GM21786 (cell line): Measurements from ENCODE around the gene S100A13.
"Not testable (repeated sequence)": the region's sequence is repeated elsewhere in the genome, so short reads cannot be mapped to it uniquely, and the experiment has no call there.

Source experiments
- ATAC-seq: cut with Tn5 transposase; IDR thresholded peaks from one replicate; pipeline ENCODE4 v1.9.1; 2021; ENCODE audit not compliant: unreplicated experiment

S100A13 gene

DNA sequence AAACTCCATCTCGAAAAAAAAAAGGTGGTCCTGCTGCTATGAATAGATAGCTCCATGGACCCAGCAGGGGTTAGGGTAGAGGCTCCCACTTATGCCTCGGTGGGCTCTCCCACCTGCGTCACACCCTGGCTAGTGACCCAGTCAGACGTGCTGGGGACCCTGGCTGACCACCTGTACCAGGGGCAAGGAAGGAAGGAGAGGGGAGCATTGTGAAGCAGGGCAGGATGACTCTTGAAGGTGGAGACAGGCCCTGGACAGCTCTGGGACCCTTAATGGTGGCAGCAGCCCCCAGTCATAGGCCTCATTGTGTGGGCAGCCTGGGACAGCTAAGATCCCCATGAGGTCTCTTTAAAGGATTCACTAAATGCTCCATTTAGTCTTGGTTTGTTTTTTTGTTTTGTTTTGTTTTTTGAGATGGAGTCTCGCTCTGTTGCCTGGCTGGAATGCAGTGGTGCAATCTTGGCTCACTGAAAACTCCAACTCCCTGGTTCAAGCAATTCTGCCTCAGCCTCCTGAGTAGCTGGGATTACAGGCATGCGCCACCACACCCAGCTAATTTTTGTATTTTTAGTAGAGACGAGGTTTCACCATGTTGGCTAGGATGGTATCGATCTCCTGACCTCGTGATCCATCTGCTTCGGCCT is 20.8 kb upstream of the S100A13 start:
- ATAC-seq: no peak

DNA sequence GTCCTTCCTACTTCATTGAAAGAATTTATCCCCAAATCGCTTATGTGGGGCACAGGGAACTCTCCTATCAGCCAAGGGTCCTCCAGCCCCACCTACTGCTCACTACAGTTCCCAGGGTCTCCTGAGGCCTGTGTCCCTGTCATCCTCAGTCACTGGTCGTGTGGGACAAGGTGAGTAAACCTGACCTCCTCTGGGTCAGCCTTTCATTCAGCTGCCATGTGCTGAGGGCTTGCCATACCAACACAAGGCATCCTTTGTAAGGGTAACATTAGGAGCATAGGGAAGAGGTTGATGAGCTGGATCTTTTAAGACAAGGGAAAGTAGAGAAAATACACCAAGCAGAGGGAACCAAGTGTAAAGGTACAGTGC is 20.0 kb upstream of the S100A13 start:
- ATAC-seq: no peak

DNA sequence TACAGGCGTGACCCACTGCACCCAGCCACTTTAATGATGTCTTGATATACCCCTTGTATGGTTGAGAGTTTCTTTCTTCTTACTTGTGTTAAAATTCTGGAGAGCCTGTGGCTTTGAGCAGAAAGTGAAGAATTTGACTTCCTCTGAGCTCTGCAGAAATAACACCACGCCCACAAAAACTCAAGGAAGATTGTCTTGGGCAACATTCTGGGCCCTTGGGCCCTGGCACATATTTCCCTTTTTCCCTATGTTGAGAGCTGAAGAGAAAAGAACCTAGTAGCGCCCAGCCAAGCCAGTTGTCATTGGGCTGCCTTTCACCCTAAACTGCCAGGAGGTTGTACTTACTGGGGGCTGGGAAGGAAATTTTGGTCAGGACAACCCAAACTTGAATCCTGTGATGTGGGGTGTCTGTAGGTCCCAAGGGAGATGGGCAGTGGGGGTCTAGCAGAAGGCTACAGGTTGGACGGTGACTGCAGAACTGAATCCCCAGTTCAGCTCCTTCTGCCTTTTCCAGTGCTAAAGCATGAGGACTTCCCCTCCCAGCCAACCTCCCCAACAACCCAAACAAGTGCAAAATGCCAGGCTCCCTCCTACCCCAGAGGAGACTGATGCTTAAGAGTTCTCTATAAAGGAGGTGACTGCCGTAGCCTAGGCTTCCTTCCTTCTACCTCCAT is 19.5 kb upstream of the S100A13 start:
- ATAC-seq: no peak

DNA sequence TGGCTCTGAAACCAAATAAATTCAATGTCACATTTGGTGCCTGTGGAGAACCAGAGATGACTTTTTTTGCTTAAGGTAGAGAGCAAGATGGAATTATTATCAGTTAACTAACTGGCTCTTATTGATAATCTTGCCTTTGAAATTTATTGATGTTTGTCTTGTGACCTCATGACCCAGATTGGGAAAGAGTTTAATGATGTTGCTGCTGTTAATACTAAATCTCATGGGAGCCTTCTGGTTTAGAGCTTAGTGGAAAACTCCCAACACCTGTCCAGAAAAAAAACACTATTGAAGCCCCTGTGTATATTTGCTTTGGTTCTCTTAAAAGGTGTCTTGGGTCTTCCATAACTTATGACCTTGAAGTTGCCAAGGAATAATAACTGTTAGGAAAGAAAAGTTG is 16.5 kb upstream of the S100A13 start:
- no peak for ATAC-seq

DNA sequence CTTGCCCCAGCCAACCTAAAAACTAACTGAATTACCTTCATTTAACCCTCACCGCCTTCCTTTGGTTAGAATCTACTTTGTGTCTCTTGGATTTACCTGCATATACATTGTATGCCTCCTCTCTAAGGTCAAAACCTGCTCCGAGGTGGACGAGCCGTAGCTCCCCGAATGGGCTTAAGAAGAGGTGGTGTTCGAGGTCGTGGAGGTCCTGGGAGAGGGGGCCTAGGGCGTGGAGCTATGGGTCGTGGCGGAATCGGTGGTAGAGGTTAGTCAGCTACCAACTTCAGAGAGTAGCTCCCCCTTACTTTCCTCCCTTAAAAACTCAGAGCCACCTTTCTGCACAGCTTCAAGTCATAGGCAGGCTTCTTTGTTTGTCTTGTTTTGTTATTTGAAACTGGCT is 15.8 kb upstream of the S100A13 start:
- no peak for ATAC-seq

DNA sequence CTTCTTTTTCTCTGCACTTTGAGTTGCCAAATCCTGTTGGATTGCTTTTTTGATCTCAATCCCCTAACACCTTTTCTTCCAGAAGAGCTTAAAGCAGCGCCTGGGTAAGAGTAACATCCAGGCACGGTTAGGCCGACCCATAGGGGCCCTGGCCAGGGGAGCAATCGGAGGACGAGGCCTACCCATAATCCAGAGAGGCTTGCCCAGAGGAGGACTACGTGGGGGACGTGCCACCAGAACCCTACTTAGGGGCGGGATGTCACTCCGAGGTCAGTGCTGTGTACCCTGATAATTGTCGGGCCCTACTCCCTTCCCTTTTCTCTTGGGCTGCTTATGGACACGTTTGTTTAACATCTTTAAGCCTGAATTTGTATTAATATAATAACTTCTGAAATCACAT is 14.9 kb upstream of the S100A13 start:
- ATAC-seq: no peak

DNA sequence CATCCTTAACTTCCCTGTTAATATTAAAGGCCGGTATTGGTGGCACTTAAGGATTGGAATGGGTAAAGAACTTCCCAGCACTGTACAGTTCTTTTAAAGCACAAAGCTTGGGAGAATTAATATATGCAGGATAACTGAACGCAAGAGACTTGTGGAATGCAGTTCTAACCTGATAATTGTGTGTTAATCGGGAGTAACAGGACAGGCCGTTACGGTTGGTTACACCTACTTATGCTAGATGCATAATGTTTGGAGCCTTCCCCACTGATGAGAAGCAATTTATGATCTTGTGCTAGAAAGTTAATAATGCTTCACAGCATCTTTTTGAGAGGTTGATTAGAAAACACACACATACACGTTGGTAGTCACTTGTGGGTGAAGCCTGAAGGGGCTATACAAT is 13.6 kb upstream of the S100A13 start:
- no peak for ATAC-seq

DNA sequence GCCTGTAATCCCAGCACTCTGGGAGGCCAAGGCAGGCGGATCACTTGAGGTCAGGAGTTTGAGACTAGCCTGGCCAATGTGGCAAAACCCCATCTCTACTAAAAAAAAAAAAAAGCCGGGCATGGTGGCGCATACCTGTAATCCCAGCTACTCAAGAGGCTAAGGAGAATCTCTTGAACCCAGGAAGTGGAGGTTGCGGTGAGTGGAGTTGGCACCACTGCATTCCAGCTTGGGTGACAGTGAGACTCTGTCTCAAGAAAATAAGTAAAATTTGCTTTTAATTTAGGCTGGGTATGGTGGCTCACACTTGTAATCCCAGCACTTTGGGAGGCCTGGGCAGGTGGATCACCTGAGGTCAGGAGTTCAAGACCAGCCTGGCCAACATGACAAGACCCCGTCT is 12.9 kb upstream of the S100A13 start:
- not testable (repeated sequence) for ATAC-seq

DNA sequence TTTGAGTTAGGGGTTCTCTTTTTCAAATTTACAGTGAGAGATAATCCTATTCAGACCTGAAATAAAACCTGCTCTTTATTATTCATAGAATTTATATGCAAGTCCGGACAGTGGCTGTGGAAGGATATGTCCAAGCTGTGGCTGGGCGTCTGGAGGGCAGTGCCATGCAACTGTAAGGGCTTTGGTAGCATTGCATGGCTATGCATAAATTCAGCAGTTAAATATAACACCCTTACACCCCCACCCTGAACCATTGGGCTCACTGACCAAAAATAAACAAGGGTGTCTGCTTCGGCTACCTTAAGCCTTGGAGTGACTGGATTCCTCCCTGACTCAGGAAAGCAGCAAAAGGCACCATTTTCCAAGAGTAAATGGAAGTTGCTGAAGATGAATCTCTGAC is 12.0 kb upstream of the S100A13 start:
- no peak for ATAC-seq

DNA sequence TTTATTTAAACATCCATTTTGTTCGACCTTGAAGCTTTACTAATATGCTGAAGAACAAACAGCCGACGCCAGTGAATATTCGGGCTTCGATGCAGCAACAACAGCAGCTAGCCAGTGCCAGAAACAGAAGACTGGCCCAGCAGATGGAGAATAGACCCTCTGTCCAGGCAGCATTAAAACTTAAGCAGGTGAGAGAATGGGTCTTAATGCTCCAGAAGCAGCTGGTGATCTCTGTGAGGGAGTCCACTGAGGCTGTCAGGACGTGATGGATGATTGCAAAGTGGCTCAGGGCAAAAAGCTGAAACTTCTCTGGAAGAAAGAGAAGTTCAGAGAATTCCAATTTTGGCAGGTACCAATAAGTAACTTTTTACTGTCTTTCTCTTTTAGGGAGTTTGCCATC is 11.0 kb upstream of the S100A13 start:
- ATAC-seq: no peak

DNA sequence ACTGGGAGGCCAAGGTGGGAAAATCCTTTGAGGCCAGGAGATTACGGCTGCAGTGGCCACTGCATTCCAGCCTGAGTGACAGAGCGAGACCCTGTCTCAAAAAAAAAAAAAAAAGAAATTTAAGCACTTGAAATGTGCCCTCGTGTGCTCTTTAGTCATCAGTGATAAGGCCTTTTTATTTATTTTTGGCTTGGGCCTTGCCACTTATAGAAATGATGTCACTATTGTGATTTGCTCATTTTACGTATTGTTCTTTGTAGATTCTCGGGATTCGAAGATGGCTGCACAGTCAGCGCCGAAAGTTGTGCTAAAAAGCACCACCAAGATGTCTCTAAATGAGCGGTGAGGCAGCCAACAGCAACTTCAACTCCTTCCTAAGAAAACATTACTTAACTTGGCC is 9.0 kb upstream of the S100A13 start:
- no peak for ATAC-seq

DNA sequence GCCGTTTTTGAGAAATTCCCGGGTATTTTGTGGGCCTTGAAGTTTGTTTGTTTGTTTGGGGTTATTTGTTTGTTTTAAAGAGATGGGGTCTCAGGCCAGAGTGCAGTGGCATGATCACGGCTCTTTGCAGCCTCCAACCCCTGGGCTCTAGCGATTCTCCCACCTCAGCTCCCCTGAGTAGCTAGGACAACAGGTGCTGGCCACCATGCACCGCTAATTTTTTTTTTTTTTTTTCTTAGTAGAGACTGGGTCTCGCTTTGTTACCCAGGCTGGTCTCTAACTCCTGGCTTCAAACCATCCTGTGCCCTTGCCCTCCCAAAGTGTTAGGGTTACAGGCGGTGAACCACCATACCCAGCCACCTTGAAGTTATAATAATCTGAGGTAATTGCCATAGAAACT is 8.6 kb upstream of the S100A13 start:
- no peak for ATAC-seq

DNA sequence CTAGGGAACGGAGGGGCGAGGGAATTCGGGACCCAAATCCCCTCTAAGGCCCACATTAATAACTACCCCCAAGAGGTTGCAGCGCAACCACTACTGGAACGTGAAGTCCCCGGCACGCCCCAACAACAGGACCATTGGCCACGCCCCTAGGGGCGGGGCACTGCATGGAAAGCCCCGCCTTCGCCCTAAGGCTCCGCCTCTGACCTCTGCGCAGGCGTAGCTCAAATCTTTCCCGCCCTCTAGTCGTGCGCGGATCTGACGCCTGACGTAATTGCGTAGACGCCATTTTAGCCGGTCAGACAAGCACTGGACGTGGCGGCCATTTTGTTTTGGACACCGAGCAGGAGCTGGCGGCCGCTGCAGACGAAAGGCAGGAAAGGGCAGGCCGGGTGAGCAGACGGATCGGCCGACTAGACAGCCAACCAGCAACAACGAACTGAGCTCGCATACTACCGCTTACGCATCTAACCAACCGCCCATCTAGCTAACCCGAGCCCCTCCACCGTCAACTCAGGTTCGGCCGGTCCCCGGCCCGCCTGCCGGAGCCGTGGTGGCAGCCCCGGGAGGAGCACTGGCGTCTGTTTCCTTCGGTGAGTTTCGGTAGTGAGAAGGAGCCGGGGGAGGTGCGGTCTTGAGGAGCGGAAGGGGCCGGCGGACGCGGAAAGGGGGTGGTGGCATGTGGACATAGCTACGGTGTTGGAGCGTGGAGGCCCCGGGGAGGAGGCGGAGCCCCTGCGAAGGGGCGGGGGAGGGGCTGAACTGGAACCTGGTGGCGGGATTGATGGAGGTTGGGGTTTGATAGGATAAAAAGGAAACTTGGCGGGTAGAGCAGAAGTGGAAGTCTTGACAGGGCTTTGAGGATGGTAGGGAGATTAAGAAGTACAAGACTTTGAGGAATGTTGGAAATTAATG is 6.7 kb upstream of the S100A13 start, which contains the start of gene CHTOP:
Gene CHTOP, plus strand, starts transcription at position 313 of the 912 bp plus-strand sequence. CDS start 2,523 bp downstream, outside the sequence.
- ATAC-seq: peak; percentile 91

DNA sequence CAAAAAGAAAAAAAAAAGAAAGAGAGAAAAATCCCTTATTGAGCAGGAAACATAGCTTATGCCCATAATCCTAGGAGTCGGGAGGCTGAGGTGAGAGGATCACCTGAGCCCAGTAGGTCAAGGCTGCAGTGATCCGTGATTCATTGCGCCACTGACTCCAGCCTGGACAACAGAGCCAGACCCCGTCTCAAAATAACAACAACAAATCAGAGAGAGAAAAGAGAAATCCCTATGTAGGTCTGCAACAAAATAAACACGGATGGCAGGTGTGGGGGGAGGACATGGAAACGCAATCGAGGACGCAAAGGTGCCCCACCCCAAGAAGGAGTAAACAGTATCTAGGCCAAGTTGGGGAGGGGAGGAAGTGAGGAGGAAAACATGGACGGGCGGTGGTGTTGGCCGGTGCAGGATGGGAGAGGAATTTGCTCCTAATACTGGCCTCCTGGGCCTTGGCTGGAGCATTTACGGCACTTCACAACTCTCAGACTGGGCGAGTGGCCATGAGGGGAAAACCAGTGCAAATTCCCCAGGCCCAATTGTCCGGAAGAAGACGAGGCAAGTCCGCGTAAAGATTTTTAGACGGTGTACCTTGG is 6.0 kb upstream of the S100A13 start:
- no peak for ATAC-seq

DNA sequence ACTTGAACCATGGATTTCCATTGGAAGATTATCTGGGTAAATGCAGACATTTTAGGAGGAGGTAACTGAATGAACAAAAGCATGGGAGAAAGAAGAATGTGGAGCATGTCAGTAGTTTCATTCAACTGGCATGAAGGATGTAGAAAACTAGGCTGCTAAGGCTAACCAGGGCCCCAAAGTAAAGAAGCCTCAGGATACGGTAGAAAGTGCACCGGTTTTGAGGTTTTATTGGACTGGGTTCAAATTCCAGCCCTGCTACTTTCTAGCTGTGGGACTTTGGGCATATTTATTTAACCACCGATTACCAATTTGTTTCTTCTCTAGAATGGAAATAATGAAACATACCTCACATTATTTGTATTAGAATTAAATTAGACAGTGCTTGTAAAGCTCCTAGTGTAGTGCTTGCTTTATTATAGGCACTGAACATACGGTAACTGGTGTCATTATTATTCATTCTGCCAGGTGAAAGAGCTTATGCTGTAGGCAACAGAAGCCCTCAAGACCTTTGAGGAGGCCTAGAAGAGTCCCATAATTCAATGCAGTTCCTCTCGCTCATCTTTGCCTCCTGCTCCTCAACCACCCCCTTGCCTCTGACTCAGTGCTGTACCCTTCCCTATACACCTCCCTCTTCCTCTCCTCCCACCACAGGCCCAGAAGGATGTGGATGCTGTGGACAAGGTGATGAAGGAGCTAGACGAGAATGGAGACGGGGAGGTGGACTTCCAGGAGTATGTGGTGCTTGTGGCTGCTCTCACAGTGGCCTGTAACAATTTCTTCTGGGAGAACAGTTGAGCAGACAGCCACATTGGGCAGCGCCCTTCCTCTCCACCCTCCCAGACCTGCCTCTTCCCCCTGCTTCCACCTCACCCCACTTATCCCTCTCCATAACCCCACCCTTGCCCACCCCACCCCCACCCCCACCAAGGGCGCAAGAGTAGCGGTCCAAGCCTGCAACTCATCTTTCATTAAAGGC is 4.0 kb upstream of the S100A13 start:
- no peak for ATAC-seq

DNA sequence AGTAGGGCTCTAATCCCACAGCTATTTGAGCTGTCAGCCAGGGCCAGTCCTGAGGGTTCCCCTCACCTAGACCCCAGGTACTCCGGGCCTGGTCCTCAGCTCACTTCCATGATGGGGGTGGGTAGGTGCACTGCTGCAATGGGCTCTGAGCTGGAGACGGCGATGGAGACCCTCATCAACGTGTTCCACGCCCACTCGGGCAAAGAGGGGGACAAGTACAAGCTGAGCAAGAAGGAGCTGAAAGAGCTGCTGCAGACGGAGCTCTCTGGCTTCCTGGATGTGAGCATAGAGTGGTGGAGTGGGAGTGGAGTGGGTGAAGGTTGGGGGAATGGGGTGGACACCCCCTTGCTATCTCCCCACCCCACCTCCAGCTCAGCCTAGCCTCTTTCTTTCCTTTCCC is 3.1 kb upstream of the S100A13 start:
- no peak for ATAC-seq

DNA sequence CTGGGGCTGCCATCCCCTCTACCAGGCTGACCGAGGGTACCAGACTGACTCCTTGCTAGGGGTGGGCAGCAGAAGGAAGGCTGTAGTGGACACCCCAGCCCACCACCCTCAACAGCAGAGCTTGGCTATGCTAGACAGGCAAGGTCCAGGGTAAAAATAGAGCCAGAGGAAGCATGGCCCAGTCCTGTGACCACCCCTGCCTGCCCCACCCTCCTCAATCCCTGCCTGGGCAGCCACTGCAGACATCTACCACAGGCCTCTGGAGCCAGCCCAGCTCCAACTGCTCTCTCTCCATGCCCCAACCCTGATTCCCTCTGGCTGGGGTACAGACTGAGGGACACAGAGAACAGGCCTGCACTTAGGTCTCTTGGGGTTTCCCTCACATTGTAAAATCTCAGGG is 2.7 kb upstream of the S100A13 start:
- ATAC-seq: no peak

DNA sequence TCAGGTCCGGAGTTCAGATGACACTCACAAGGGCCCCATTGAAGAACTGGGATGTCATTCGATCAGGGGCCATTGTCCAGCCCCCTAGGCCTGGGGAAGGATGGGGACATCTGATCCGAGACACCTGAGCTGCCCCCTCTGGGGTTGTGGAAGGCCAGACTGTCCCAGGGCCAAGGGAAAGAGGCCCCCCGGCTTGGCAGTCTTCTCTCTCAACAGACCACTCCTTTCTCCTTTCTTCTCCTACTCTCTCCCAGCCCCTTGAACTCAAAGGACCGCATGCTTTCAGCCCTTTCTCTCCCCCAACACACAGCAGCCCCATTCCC is 2.0 kb upstream of the S100A13 start:
- no peak for ATAC-seq

DNA sequence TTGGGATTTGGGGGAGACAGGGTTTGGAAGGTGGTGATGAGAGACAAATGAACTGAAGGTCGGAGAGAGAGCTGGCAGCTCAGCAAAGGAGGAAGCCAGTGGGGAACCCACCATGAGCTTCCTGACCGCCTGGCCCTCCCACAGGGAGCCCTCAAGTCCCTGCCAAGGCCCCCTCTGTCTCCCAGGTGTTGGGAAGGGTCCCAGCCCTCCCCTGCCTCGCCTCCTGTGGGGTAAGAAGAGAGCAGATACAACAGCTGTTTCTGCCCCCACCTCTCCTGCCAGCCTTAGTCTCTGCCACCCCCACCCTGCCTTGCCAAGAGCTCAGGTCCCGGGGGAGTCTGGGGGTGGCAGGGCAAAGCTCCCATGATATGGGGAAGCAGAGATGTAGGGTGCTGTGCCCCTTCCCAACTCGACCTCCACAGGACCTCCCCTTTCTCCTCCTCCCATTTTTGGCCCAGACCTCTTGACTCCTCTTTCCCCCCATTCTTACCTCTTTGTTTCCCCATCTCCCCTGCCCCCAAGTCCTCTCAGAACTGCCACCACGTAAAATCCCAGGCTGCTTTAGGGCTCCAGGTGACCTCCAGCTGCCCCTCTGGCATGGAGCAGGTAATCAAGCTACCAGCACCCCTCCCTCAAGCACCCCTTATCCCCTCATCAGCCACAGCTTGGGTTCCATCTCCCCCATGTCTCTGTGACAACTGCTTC is 1.5 kb upstream of the S100A13 start:
- ATAC-seq: no peak
